Measurements from ENCODE around the gene WWOX. TPM values are rescaled to one million over a fixed set of nuclear protein-coding genes. Genes with fewer than 3 reads are reported as not detected.
A peak's percentile ranks its signal among the peaks of the same experiment; 100 is the strongest.

Gene WWOX
- total RNA-seq, 4 donors from 2014 or later, result 21.4 to 55.6 (median 33.2) TPM

GRCh38 chr16:78443542-78444364 lies 344.3 kb downstream of the WWOX start:
- TF ChIP-seq CTCF (IDR thresholded peaks at IDR 0.05), result no peak
- DNase-seq (ENCODE audit: low spot score), result no peak
- ATAC-seq (ENCODE audit: low FRiP score), result peak; percentile 76

- ATAC-seq (ENCODE audit: low FRiP score), result no peak
- no peak for TF ChIP-seq CTCF (IDR thresholded peaks at IDR 0.05)
- no peak for DNase-seq (ENCODE audit: low spot score)
Measured at GRCh38 chr16:78445818-78446217, 346.4 kb downstream of the WWOX start.

- no peak for TF ChIP-seq CTCF (IDR thresholded peaks at IDR 0.05)
- DNase-seq (ENCODE audit: low spot score), result no peak
- no peak for ATAC-seq (ENCODE audit: low FRiP score)
Measured at GRCh38 chr16:78446486-78446885, 347.0 kb downstream of the WWOX start.

GRCh38 chr16:78446992-78447563 lies 347.6 kb downstream of the WWOX start:
- no peak for ATAC-seq (ENCODE audit: low FRiP score)

GRCh38 chr16:78448658-78449271 lies 349.3 kb downstream of the WWOX start:
- no peak for ATAC-seq (ENCODE audit: low FRiP score)
- no peak for TF ChIP-seq CTCF (IDR thresholded peaks at IDR 0.05)
- no peak for DNase-seq (ENCODE audit: low spot score)

More at GRCh38 chr16:78446992-78447563, 347.6 kb downstream of the WWOX start:
- no peak for TF ChIP-seq CTCF (IDR thresholded peaks at IDR 0.05)
- no peak for DNase-seq (ENCODE audit: low spot score)

GRCh38 chr16:78450255-78450654 lies 350.8 kb downstream of the WWOX start:
- DNase-seq (ENCODE audit: low spot score) (no peak), ATAC-seq (ENCODE audit: low FRiP score) (no peak)
- no peak for TF ChIP-seq CTCF (IDR thresholded peaks at IDR 0.05)
